Head of caudate nucleus (tissue), 42 donors: ENCODE results near the gene CCDC18.
"Not testable (repeated sequence)": the region's sequence is repeated elsewhere in the genome, so short reads cannot be mapped to it uniquely, and the experiment has no call there.

Source experiments
- DNase-seq, 42 donors: peaks; one replicate each; pipeline versions ENCODE4 v3.0.0 to v3.0.0-alpha.2; 2020 to 2021; ENCODE audit warnings: mixed read lengths in 7 of 42
- intact Hi-C: fragments of 100-400 bp; cut with DNase I; formaldehyde crosslinking; loops from one replicate; pipeline ENCODE4 v1.15.0; 2022

Gene CCDC18, protein sequence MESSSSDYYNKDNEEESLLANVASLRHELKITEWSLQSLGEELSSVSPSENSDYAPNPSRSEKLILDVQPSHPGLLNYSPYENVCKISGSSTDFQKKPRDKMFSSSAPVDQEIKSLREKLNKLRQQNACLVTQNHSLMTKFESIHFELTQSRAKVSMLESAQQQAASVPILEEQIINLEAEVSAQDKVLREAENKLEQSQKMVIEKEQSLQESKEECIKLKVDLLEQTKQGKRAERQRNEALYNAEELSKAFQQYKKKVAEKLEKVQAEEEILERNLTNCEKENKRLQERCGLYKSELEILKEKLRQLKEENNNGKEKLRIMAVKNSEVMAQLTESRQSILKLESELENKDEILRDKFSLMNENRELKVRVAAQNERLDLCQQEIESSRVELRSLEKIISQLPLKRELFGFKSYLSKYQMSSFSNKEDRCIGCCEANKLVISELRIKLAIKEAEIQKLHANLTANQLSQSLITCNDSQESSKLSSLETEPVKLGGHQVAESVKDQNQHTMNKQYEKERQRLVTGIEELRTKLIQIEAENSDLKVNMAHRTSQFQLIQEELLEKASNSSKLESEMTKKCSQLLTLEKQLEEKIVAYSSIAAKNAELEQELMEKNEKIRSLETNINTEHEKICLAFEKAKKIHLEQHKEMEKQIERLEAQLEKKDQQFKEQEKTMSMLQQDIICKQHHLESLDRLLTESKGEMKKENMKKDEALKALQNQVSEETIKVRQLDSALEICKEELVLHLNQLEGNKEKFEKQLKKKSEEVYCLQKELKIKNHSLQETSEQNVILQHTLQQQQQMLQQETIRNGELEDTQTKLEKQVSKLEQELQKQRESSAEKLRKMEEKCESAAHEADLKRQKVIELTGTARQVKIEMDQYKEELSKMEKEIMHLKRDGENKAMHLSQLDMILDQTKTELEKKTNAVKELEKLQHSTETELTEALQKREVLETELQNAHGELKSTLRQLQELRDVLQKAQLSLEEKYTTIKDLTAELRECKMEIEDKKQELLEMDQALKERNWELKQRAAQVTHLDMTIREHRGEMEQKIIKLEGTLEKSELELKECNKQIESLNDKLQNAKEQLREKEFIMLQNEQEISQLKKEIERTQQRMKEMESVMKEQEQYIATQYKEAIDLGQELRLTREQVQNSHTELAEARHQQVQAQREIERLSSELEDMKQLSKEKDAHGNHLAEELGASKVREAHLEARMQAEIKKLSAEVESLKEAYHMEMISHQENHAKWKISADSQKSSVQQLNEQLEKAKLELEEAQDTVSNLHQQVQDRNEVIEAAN (N-terminal part only)

DNA sequence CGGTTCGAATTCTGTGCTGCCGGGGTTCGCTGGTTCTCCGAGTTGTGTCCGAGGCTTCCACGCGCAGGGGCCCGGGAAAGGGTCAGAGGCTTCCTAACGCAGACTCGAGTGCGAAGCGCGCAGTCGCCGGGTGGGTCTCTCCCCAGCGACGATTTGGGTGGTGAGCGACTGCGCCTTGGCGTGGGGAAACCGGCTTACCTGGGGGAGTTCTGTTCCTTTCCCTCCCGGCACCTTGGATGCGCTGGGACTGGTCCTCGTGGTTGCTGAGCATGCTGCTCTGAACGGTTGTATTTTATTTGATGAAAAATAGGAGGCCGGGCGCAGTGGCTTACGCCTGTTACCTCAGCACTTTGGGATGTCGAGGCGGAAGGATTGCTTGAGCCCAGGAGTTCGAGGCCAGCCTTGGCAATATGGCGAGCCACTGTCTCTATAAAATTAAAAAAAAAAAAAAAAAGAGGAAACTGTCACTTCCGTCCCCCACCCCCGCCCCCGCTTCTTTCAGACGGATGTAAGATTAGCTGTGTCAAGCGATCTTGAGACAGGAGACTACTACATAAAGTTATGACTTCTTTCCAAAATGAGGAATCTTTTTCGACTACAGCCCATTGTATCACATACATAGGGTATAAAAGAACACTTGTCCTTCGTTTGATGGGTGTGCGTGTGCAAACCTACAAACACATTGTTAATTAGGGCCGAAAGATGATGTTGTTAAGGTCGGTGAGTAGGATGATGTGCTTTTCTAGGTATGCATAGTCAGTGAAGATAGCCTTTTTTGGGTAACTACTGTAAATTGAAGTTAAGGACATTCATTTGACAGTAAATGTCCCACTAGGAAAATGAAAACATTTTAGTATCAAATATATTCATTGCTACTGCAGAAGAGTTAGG, at the start of gene CCDC18:
Gene CCDC18, plus strand, starts transcription at position 2 of the 891 bp plus-strand sequence. CDS start 2,638 bp downstream, outside the sequence.
- DNase-seq = peak in 5 of 42 donors; percentile 21 to 52 (median 44)
- intact Hi-C loops = loop anchor here (5.0 to 10.0 kb wide), 2 partner anchors 106 to 166 kb away; partner anchors contain the start of genes DR1 and MTF2

DNA sequence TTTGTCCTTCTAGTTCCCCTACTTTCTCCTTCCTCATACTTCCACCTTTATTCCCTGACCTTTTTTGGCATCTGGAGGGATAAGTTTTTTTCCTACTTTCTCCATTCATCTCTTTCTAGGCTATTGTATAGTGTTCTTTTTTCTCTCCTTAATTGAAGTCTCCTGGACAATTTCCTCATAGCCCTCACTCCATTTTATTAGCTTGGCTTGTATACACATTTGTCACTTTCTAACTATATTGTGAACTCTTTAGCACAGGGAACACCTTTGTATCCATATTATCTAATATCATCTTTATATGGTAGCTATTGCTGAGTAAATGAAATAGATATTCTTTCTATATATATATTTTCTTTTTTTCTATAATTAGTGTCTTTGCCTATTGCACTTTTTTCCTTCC, 47.9 kb upstream of the CCDC18 start:
- DNase-seq = no peak
- intact Hi-C loops = no loop called here

DNA sequence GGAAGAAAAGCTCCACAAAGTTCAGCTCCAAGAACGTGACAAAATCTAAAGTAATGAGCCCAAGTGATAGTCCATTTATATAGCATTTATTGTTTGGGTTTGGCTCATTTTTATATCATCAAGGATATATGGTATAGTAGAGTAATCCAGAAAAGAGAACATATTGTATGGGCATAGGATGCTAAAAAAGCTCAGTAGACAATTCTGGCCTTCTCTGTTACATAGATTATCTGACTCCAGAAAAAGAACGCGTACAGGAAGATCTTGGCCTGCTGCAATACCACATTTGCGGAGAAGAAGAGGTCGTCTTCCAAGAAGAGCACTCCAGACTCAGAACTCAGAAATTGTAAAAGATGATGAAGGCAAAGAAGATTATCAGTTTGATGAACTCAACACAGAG, 44.1 kb upstream of the CCDC18 start:
- intact Hi-C loops = no loop called here
- no peak for DNase-seq

DNA sequence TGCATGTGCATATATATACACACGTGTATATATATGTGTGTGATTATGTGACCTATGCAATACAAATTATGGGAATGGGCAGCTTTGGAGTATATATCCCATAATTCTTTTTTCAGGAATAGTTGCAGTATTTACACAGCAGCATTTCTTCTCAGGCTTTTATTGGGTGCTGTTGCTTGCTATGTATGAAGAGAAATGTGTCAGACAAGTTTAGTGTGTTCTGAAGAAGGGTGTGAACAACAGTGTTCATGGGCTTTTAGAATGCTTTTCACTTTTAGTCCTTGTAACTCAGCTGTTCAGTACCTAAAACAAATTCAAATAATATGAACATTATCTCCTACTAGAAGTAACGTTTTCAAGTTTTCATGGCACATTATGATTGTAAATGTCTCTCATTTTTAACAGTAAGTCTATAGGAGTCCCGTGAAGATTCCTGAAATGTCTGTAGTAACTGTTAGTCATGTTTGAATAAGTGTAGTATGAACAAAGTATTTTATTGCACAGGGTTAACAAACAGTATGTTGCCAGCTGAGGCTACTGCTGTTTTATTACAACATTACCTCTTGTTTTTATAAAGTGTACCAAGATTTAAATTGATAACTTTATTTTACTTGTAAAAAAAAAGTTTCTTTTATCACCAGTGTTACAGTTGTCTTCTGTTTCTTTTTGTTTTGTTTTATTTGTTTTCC, 42.8 kb upstream of the CCDC18 start:
- intact Hi-C loops = no loop called here
- DNase-seq = no peak

DNA sequence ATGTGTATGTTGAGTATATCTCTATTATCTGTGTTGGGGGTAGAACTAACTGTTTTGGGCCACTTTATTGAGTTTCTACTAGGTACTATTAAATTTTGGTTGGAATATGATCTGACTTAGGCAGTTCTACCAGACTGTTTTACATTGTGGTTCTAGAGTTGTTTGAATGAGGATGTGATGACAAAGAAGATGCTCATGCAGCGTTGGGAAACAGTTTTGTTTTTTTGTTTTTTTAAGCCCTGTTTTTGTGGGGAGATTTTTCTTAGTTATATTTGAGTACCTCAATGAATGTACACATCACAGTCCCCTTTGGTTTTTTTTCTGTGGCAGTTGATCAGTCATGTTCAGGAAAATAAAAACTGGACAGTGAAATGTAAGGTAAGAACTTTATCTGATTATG, 40.4 kb upstream of the CCDC18 start:
- intact Hi-C loops = no loop called here
- no peak for DNase-seq

DNA sequence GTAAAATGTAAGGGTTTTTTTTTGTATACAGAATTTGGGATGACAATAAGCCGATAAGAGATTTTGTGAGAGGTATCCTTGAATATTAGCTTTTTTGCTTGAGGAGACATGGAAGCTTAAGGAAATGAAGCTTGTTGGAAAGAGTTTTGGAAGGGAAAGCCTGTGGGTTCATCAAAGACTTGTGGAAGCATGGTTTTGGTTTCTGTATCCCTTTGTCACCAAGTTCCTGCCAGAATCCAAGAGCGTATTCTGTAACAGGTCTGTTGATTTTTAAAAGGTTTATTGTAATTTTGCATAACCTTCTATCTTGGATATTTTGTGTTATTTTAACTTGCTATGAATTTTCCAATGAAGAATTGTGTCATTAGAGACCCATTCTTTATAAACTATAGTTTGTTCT, 38.4 kb upstream of the CCDC18 start:
- intact Hi-C loops = no loop called here
- no peak for DNase-seq

DNA sequence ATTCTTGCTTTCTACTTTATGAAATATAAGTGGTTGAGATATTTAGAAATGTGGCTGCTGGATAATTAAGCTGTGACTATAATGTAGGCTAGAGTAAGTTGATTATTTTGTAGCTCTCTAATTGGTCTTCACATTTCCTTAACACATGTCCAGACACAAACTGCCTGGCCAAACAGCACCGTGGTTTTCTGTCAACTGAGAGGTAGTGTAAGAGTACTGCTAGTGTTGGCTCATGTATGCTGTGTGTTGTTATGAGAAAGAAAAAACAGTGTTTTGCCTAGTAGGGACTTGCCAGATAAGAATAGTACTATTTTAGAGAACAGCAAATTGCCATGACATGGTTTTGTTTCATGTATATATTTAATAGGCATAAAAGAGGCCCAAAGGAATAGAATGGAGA, 37.4 kb upstream of the CCDC18 start:
- intact Hi-C loops = no loop called here
- DNase-seq = no peak

DNA sequence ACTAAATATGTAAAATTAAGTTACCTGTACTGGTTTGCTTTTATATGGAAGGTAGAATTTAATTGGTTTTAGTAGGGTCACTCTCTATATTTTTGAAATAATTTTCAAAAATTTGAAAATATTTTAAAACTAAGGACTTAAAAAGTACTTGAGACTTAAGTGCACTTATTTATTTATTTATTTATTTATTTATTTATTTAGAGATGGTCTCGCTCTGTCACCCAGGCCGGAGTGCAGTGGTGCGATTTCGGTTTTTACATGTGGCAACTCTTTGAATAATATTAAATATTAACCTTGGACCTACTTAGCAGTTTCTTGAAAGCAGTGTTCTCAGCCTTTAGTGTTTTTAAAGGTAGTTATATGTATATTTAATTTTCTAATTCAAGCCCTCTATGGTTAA, 36.8 kb upstream of the CCDC18 start:
- intact Hi-C loops = no loop called here
- no peak for DNase-seq

DNA sequence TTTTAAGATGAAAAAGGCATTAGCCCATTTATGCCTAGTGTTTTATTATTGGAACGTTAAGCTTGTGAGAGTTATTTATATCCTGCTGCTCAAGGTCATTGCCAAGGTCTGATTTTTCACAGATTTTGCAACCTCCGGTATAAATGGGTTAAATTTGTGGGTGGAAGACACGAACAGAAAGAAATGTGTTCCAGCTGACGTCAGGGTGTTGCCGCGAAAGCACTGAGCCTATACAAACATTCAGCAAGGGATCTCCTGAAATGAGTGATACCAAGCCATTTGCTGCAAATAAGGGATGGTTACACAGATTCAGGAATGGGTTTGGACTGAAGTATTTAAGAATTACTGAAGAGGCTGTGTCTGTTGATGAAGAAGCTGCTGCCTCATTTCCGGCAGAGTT, 32.5 kb upstream of the CCDC18 start:
- intact Hi-C loops = no loop called here
- DNase-seq = no peak

DNA sequence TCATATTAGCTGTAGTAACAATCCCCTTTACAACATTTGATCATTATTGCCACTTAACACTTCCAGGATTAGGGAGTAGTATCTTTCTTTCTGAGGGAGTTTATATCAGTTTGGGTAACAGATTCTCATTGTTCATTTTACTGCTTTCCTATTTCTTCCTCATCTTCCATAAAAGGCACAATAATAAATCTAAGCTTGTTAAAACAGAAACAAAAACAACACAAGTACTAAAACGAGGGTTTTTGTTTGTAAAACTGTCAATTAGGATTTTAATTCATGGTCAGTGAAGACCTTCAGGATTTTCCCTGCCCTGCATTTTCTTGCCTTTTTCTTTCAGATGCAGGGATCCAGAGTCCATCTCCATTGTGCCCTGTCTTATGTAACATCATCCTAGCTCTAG, 29.8 kb upstream of the CCDC18 start:
- DNase-seq = no peak
- intact Hi-C loops = no loop called here

DNA sequence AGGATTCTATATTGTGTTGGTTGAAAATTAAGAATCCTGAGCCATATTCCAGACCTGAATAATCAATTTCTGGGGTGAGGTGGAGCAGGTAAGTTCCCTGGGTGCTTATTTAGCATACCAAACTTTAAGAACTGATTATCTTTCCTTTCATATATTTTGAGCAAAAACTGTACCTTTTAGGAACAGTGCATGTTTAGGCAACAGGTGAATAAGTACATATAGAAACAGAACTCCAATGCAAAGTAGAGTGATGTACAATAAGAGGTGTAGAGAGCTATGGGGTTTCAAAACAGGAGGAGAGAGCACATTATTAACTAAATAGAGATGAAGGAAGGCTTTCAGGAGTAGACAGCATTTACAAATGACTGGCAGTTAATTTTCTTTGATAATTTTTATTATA, 29.1 kb upstream of the CCDC18 start:
- intact Hi-C loops = no loop called here
- no peak for DNase-seq

DNA sequence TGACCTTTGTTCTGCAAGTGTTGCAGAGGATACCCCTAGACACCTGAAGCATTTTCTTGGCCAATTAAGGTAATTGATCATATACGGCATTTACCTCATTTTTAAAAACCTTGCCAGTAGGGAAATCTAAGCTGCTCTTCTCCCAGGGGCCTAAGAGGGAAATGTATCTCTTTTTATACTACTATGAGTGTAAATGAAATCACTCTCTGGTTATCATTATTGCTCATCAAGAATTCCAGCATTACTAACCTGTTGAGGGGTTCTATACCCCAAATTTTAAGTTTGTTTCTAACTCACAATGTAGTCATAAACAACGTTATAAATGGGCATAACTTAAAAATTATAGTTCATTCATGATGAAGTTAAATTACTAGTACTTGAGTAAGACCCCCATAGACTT, 27.7 kb upstream of the CCDC18 start:
- intact Hi-C loops = no loop called here

DNA sequence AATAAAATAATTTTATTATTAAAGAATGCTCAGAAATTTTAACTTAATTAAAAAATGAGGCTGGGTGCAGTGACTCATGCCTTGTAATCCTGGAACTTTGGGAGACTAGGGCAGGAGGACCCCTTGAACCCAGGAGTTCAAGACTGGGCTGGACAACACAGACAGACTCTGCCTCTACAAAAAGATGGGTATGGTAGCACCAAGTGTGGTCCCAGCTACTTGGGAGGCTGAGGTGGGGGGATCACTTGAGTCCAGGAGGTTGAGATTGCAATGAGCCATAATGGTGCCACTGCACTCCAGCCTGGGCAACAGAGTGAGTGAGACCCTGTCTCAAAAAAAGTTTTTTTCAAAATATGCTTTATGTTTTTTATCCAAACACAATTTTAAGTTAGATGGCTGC, 25.6 kb upstream of the CCDC18 start:
- intact Hi-C loops = no loop called here
- DNase-seq = no peak

More for the DNA sequence above, 27.7 kb upstream of the CCDC18 start:
- no peak for DNase-seq

DNA sequence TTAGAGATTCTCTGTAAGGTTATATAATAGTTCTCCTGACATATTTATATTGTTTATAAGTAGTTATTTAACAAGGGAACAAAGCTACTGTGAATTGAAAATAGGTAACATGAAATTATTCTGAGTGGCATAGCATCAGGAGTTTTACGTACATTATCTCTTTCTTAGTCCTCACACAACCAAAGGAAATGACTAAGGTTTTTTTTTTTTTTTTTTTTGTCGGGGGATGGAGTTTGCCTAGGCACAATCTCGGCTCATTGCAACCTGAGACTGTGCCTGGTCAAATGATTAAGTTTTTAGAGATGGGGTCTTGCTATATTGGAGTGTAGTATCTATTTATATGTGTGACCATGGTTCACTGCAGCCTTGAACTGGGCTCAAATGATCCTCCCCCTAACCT, 25.2 kb upstream of the CCDC18 start:
- no peak for DNase-seq
- intact Hi-C loops = no loop called here

DNA sequence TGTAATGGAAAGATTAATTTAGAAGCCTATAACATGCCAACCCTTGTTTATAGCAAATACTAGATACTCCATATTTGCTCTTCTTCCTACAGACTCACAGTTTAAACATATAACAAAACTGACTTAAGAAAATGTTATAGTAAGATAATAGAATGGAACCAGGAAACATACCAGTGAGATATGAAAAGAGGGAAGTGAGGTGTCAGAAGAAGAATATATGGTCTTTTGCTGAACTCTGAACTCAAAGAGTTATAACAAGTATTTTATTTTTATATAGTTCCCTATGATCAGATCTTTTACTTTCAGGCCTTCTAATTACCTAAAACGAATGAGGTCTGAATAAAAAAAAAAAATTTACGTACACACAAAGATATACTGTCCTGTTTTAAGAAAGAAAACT, 21.2 kb upstream of the CCDC18 start:
- no peak for DNase-seq
- intact Hi-C loops = no loop called here

DNA sequence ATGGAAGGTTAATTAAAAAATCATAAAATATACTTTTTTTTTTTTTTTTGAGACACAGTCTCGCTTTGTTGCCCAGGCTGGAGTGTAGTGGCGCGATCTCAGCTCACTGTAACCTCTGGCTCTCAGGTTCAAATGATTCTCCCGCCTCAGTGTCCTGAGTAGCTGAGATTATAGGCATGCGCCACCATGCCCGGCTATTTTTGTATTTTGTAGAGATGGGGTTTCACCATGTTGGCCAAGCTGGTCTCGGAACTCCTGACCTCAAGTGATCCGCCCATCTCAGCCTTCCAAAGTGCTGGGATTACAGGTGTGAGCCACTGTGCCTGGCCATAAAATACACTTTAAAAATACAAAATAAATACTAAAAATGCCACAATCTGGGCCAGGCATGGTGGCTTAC, 17.2 kb upstream of the CCDC18 start:
- intact Hi-C loops, DNase-seq: not testable (repeated sequence)

DNA sequence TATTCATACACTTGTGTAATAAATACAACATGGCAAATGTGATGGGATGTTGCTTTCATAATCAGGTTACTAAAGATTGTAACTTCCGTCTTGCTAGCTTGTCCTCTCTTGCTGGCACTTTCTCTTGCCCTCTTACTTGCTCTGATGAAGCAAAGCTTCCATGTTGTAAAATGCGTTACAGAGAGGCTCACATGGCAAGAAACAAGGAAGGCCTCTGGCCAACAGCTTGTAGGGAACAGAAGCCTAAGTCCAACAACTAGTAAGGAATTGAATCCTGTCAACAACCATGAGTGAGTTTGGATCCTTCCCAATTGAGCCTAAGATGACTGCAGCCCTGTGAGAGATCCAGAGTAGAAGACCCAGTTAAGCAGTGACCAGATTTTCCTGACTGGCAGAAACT, 15.7 kb upstream of the CCDC18 start:
- intact Hi-C loops = no loop called here
- DNase-seq = no peak

DNA sequence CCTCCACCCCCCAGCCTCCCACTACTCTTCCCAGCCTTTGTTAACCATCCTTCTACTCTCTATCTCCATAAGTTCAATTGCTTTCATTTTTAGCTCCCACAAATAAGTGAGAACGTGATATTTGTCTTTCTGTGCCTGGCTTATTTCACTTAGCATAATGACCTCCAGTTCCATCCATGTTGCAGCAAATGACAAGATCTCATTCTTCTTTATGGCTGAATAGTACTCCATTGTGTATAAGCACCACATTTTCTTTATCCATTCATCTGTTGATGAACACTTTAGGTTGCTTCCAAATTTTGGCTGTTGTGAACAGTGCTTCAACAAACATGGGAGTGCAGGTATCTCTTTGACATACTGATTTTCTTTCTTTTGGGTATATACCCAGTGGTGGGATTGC, 14.6 kb upstream of the CCDC18 start:
- intact Hi-C loops, DNase-seq: not testable (repeated sequence)
